K562 (cell line): ENCODE measurements around the gene MED20. TPM values are rescaled to one million over a fixed set of nuclear protein-coding genes. Genes with fewer than 3 reads are reported as not detected.

Source experiments
- ARNT ChIP-seq, 2 experiments: fragments of 450-650 bp; IDR thresholded peaks; 2 replicates each; pipeline ENCODE4 v1.6.1; 2016; ENCODE audit warnings: mild to moderate bottlenecking in 1 of 2
- ASH1L ChIP-seq: fragments of 450-650 bp; IDR thresholded peaks from 2 replicates; pipeline ENCODE4 v1.6.1; 2018; ENCODE audit warnings: borderline replicate concordance, mild to moderate bottlenecking, low read depth; ENCODE audit not compliant: partially characterized antibody
- CREBBP ChIP-seq: IDR thresholded peaks from one replicate; pipeline ENCODE4 v1.6.1; 2012; ENCODE audit warnings: low read depth, mild to moderate bottlenecking, control low read depth, inconsistent platforms, low read length
- CTCF ChIP-seq, 3 experiments: IDR thresholded peaks in 2 of 3; conservative IDR thresholded peaks in 1 of 3; 2 replicates each; pipeline ENCODE4 v1.5.1; 2011 to 2012; ENCODE audit warnings: low read length in 3 of 3, mild to moderate bottlenecking in 3 of 3, control low read depth in 2 of 3, improper control_type of control experiment in 1 of 3, inconsistent platforms in 1 of 3, low read depth in 1 of 3, mixed read lengths in 1 of 3, moderate library complexity in 1 of 3; ENCODE audit not compliant: insufficient read depth in 2 of 3
- DMBX1 ChIP-seq: fragments of 250-450 bp; sonication (Bioruptor Pico); IDR thresholded peaks from 2 replicates; pipeline ENCODE4 v1.8.0; 2022; ENCODE audit warnings: inconsistent platforms, mild to moderate bottlenecking, moderate library complexity, borderline replicate concordance
- ETS2 ChIP-seq: IDR thresholded peaks from 2 replicates; pipeline ENCODE4 v1.6.1; 2016; ENCODE audit warnings: borderline replicate concordance, missing genetic modification characterization, mild to moderate bottlenecking, moderate library complexity, missing compliant biosample characterization; ENCODE audit not compliant: poor library complexity, severe bottlenecking
- FOXK1 ChIP-seq: sonication (generic); formaldehyde crosslinking; IDR thresholded peaks from 2 replicates; pipeline ENCODE4 v1.8.0; 2022; ENCODE audit warnings: missing genetic modification reagents, mild to moderate bottlenecking, borderline replicate concordance
- HDAC1 ChIP-seq, 2 experiments: fragments of 450-650 bp; IDR thresholded peaks; 2 replicates each; pipeline ENCODE4 v1.6.1; 2016 to 2017; ENCODE audit warnings: inconsistent platforms in 1 of 2, mild to moderate bottlenecking in 1 of 2, moderate library complexity in 1 of 2
- MEF2D ChIP-seq: conservative IDR thresholded peaks from 2 replicates; pipeline ENCODE4 v1.6.1; 2016; ENCODE audit warnings: low read depth, missing genetic modification characterization, missing compliant biosample characterization
- NCOA2 ChIP-seq, 2 experiments: fragments of 450-650 bp; IDR thresholded peaks; 2 replicates each; pipeline ENCODE4 v1.6.1; 2018; ENCODE audit warnings: mild to moderate bottlenecking in 2 of 2, moderate library complexity in 1 of 2; ENCODE audit not compliant: partially characterized antibody in 2 of 2
- PHF21A ChIP-seq: fragments of 450-650 bp; IDR thresholded peaks from 2 replicates; pipeline ENCODE4 v1.6.1; 2017; ENCODE audit warnings: low read depth, borderline replicate concordance
- POLR3G ChIP-seq: IDR thresholded peaks from 2 replicates; pipeline ENCODE4 v1.6.1; 2011; ENCODE audit not compliant: insufficient read length, insufficient replicate concordance; ENCODE audit errors: extremely low read depth
- RAD51 ChIP-seq: fragments of 450-650 bp; IDR thresholded peaks from 2 replicates; pipeline ENCODE4 v1.7.1; 2016; ENCODE audit warnings: low read depth, mild to moderate bottlenecking, borderline replicate concordance
- TAL1 ChIP-seq: fragments of 450-650 bp; IDR thresholded peaks from 2 replicates; pipeline ENCODE4 v1.6.1; 2016; ENCODE audit warnings: mild to moderate bottlenecking
- TFE3 ChIP-seq: fragments of 450-650 bp; formaldehyde crosslinking; IDR thresholded peaks from 2 replicates; pipeline ENCODE4 v1.4.0; 2020; ENCODE audit warnings: mild to moderate bottlenecking, mixed read lengths
- ZFPM2 ChIP-seq: fragments of 250-450 bp; sonication (Bioruptor Pico); IDR thresholded peaks from 2 replicates; pipeline ENCODE4 v1.5.1; 2022; ENCODE audit warnings: mild to moderate bottlenecking
- ZFX ChIP-seq: sonication (generic); formaldehyde crosslinking; IDR thresholded peaks from 2 replicates; pipeline ENCODE4 v1.8.0; 2022; ENCODE audit warnings: mild to moderate bottlenecking, missing genetic modification reagents, moderate library complexity
- ZNF143 ChIP-seq: sonication (generic); formaldehyde crosslinking; IDR thresholded peaks from 2 replicates; pipeline ENCODE4 v1.9.0; 2022; ENCODE audit warnings: mild to moderate bottlenecking, missing genetic modification reagents
- ZNF165 ChIP-seq: fragments of 250-450 bp; sonication (Bioruptor Pico); IDR thresholded peaks from 2 replicates; pipeline ENCODE4 v1.4.0; 2020; ENCODE audit warnings: borderline replicate concordance
- ZNF23 ChIP-seq: fragments of 250-450 bp; sonication (Bioruptor Pico); IDR thresholded peaks from 2 replicates; pipeline ENCODE4 v1.4.0; 2020; ENCODE audit warnings: mild to moderate bottlenecking
- ZNF3 ChIP-seq: fragments of 250-450 bp; sonication (Bioruptor Pico); IDR thresholded peaks from 2 replicates; pipeline ENCODE4 v1.5.0; 2021; ENCODE audit warnings: mild to moderate bottlenecking, moderate library complexity
- ZNF395 ChIP-seq: fragments of 200-800 bp; sonication (Bioruptor generic); IDR thresholded peaks from 2 replicates; pipeline ENCODE4 v1.6.1; 2017; ENCODE audit warnings: missing genetic modification characterization, missing compliant biosample characterization
- ZNF445 ChIP-seq: fragments of 250-450 bp; sonication (Bioruptor Pico); IDR thresholded peaks from 2 replicates; pipeline ENCODE4 v1.4.0; 2020; ENCODE audit warnings: low read depth, mild to moderate bottlenecking, moderate library complexity
- ZNF507 ChIP-seq: conservative IDR thresholded peaks from 2 replicates; pipeline ENCODE4 v1.6.1; 2017; ENCODE audit warnings: missing genetic modification characterization, missing compliant biosample characterization
- ZNF57 ChIP-seq: fragments of 450-650 bp; formaldehyde crosslinking; IDR thresholded peaks from 2 replicates; pipeline ENCODE4 v1.4.0; 2020; ENCODE audit warnings: mild to moderate bottlenecking, moderate library complexity
- polyA plus RNA-seq, 8 experiments: library from polyadenylated mRNA; depleted of rRNA in 4 of 8; stranded (reverse) in 5 of 8; unstranded in 3 of 8; fragments of >200 nt; fragmentation: Nextera tagmentation in 2 of 8; fragmentation: Illumina TruSeq in 1 of 8; extraction: Ambion mirVana in 2 of 8; extraction: Trizol in 1 of 8; gene quantifications; 2 replicates each; pipeline versions ENCODE4 v1.2.1 to v1.2.3, GENCODE V29; 2011 to 2014; ENCODE audit warnings: inconsistent platforms in 1 of 8, missing spikeins in 1 of 8
- total RNA-seq, 7 experiments: library from RNA; depleted of rRNA in 6 of 7; stranded (reverse); fragments of >200 nt in 6 of 7; fragmentation: Illumina TruSeq in 2 of 7; extraction: Trizol in 2 of 7; gene quantifications; 2 replicates each; pipeline versions ENCODE4 v1.2.1 to v1.2.3, GENCODE V29; 2011 to 2021; ENCODE audit warnings: low replicate concordance in 1 of 7

MED20 gene
- total and polyA plus RNA-seq, 9 of the 15 experiments (the other 6 are each of a cell fraction or from before 2014, with no cell fraction given): 27.3 to 80.9 (median 46.0) TPM

- no peak for TF ChIP-seq ZNF165 (CRISPR knock-in tag)
- TF ChIP-seq HDAC1 (IDR thresholded peaks at IDR 0.05): peak; percentile 92 to 99; a peak in 3 of 4 replicates
- TF ChIP-seq RAD51: no peak
- TF ChIP-seq MEF2D (tag): 0 out of 2 replicates have a peak, but pooled peaks have one; percentile 40
- TF ChIP-seq PHF21A: no peak
- TF ChIP-seq DMBX1 (CRISPR knock-in tag): no peak
- TF ChIP-seq NCOA2 (IDR thresholded peaks at IDR 0.05; ENCODE audit: partially characterized antibody in 2 of 2): no peak
- TF ChIP-seq FOXK1 (CRISPR knock-in tag): no peak; the same call in 1 of the 2 replicates
- peak; percentile 90 for TF ChIP-seq ZNF395 (CRISPR knock-in tag)
- TF ChIP-seq ZNF57 (CRISPR knock-in tag): no peak
- TF ChIP-seq ZFX (CRISPR knock-in tag): peak; percentile 64
- TF ChIP-seq ARNT (IDR thresholded peaks at IDR 0.05): no peak; a peak in 1 of 4 replicates
- no peak for TF ChIP-seq ZFPM2 (CRISPR knock-in tag)
- TF ChIP-seq ZNF23: no peak
- TF ChIP-seq TFE3 (CRISPR knock-in tag): no peak
- no peak for TF ChIP-seq ZNF507 (tag)
- TF ChIP-seq TAL1: no peak
- peak; percentile 91 to 99 (median 98) for TF ChIP-seq CTCF (IDR thresholded peaks at IDR 0.05 in 2 of 3, conservative IDR thresholded peaks at IDR 0.05 in 1 of 3; ENCODE audit: insufficient read depth in 2 of 3, low read depth in 1 of 3, low read length in 3 of 3)
- no peak for TF ChIP-seq CREBBP
- TF ChIP-seq ASH1L: no peak
- TF ChIP-seq ZNF3 (CRISPR knock-in tag): no peak
- no peak for TF ChIP-seq ETS2
- TF ChIP-seq ZNF445 (CRISPR knock-in tag): no peak
- TF ChIP-seq ZNF143 (CRISPR knock-in tag): no peak
- no peak for TF ChIP-seq POLR3G
Observed at GRCh38 chr6:41920921-41921711, at the start of gene MED20, which contains the start of gene BYSL (continued).
